Fibroblast of villous mesenchyme (primary cell): Measurements from ENCODE around the gene CUBN. TPM values are rescaled to one million over a fixed set of nuclear protein-coding genes. Genes with fewer than 3 reads are reported as not detected.

Experiments used
- DNase-seq: peaks from one replicate; pipeline ENCODE4 v3.0.0-alpha.2; 2010; ENCODE audit warnings: low read depth
- H3K4me3 ChIP-seq: 2 replicates; pipeline ENCODE4 v1.5.1; 2011; ENCODE audit warnings: low read depth, mild to moderate bottlenecking, low read length
- CTCF ChIP-seq: IDR thresholded peaks from 2 replicates; pipeline ENCODE4 v1.5.1; 2012; ENCODE audit warnings: low read depth, mild to moderate bottlenecking, low read length; ENCODE audit not compliant: insufficient read depth
- total RNA-seq: library from RNA; depleted of rRNA; stranded (reverse); fragments of >200 nt; gene quantifications from 2 replicates; pipeline ENCODE4 v1.2.3, GENCODE V29; 2012

CUBN gene
- total RNA-seq, 1 donor = 0.86 TPM

- no peak for TF ChIP-seq CTCF
- H3K4me3 ChIP-seq = no peak overlapping the region
- DNase-seq = peak; percentile 56
These were observed 243.6 kb downstream of the CUBN start for GRCh38 chr10:16886031-16886430.

DNA sequence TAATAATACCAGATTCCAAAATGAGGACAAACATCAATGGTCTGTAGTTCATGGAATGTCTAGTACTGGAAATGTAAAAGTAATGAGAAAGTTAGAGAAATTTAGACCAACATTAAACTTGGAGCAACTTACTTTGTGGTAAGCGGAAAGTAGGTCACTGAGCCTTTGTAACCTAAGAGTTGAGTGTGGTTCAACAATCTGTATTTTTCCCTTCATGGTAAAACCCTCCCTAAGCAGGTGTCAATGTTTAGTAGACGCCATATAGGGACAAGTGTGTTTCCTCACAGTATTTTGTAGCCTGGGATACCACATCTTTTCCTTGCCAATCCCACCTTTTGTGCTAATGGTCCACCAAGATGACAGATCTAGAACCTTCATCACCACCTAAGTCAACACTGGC, 245.1 kb downstream of the CUBN start:
- DNase-seq = no peak
- TF ChIP-seq CTCF = no peak
- no peak overlapping the region for H3K4me3 ChIP-seq

DNA sequence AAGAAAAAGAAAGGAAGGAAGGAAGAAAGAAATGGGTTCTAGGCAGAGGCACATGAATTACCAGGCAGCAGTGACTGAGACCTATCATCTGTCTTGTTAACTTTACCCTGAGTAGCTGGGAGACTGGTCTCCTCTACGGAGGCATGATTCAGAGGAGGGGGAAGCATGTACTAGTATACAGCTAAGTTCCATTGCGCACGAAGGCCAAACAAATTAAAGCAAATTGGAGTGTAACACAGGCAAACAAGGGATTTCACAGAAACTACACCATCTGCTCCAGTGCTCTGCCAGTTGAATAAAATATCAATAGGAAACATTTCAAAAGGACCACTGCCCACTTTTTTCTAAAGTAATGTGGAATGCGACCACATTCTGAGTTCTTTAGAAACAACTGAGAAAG, 246.5 kb downstream of the CUBN start:
- TF ChIP-seq CTCF = no peak
- no peak overlapping the region for H3K4me3 ChIP-seq
- DNase-seq = no peak

DNA sequence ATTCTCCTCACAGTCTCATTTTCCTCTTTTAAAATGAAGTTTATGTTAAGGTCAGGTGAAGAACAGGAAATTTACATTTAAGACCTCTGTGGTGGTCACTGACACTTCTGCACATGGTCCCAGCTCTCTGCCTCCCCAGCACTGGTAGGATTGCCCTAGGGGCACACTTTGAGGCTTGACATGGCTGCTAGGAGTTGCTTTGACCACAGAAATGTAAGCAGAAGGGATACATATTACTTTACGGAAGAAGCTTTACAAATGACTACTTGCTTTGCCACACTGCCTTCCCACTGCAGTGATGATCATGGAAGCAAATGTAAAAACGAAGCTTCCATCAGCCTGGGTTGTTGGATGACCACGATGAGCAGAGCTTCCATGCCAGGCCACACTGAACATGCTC, 259.3 kb downstream of the CUBN start:
- peak; percentile 28 for DNase-seq
- no peak overlapping the region for H3K4me3 ChIP-seq
- no peak for TF ChIP-seq CTCF

GRCh38 chr10:16867990-16868389, 261.6 kb downstream of the CUBN start:
- no peak for TF ChIP-seq CTCF
- H3K4me3 ChIP-seq = no peak overlapping the region
- no peak for DNase-seq

- H3K4me3 ChIP-seq = no peak overlapping the region
- TF ChIP-seq CTCF = no peak
- peak; percentile 21 for DNase-seq
These were observed 262.1 kb downstream of the CUBN start for GRCh38 chr10:16867556-16867955.

DNA sequence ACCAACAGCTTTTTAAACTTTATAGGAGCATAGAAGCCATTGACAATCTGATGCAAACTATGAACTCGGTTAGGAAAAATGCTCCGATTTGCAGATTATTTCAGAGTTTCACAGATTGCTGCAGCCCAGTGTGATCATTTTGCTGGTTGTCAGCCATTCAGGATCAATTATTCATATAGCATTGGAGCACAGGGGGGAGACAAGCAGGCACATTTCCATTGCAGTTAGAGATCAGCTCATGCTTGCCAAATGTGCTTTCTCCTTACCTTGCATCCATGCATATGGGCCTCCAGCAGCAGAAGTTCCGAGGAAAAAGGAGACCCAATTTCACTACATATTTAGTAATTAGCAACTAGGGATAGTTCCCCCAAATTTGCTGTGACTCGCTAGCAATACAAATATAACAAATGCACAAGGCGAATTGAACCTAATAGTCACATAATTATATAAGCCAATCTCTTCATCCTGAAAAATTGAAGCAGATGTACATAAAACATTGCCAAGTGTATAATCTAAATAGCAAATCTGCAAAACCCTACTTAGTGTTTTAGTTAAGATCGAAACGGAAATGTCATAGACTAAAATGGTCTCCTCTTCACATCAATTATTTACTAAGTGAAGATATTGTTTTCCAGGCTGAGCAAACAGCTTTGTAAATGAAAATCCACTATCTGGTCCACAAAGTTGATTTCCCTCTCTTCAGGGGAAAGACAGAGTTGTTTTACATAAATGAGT, 262.9 kb downstream of the CUBN start:
- DNase-seq = no peak
- no peak overlapping the region for H3K4me3 ChIP-seq
- TF ChIP-seq CTCF = no peak
